Measurements from ENCODE around the gene ATXN1.

The ATXN1 gene

GRCh38 chr6:16374461-16375200 lies 386.6 kb downstream of the ATXN1 start:
- no peak overlapping the region for H3K4me3 ChIP-seq (ENCODE audit: control insufficient read depth, low read depth, low read length)
- DNase-seq (ENCODE audit: low read depth) = no peak
- TF ChIP-seq, protein P1, sequence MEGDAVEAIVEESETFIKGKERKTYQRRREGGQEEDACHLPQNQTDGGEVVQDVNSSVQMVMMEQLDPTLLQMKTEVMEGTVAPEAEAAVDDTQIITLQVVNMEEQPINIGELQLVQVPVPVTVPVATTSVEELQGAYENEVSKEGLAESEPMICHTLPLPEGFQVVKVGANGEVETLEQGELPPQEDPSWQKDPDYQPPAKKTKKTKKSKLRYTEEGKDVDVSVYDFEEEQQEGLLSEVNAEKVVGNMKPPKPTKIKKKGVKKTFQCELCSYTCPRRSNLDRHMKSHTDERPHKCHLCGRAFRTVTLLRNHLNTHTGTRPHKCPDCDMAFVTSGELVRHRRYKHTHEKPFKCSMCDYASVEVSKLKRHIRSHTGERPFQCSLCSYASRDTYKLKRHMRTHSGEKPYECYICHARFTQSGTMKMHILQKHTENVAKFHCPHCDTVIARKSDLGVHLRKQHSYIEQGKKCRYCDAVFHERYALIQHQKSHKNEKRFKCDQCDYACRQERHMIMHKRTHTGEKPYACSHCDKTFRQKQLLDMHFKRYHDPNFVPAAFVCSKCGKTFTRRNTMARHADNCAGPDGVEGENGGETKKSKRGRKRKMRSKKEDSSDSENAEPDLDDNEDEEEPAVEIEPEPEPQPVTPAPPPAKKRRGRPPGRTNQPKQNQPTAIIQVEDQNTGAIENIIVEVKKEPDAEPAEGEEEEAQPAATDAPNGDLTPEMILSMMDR (IDR thresholded peaks at IDR 0.05; ENCODE audit: control insufficient read depth, insufficient read depth, low read depth, low read length, missing control alignments) = no peak

DNA sequence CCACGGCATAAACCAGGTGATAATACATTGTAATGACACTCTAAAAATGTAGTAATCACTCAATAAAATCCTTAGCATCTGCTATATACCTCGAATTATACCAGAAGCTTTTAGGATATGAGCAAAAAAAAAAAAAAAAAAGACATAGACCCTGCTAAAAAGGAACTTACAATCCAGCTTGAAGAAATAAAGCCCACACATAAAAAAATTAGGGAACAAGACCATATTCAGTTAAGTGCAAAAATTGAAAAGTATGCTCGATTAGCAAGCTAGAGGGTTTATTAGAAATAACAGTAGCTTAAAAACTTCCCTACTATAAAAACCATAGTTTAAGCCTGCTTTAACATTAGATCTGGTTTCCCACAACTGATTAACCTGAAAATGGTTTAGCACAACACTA lies 387.2 kb downstream of the ATXN1 start:
- H3K4me3 ChIP-seq (ENCODE audit: control insufficient read depth, low read depth, low read length) = no peak overlapping the region
- no peak for DNase-seq (ENCODE audit: low read depth)
- TF ChIP-seq, protein P1 (IDR thresholded peaks at IDR 0.05; ENCODE audit: control insufficient read depth, insufficient read depth, low read depth, low read length, missing control alignments) = no peak

DNA sequence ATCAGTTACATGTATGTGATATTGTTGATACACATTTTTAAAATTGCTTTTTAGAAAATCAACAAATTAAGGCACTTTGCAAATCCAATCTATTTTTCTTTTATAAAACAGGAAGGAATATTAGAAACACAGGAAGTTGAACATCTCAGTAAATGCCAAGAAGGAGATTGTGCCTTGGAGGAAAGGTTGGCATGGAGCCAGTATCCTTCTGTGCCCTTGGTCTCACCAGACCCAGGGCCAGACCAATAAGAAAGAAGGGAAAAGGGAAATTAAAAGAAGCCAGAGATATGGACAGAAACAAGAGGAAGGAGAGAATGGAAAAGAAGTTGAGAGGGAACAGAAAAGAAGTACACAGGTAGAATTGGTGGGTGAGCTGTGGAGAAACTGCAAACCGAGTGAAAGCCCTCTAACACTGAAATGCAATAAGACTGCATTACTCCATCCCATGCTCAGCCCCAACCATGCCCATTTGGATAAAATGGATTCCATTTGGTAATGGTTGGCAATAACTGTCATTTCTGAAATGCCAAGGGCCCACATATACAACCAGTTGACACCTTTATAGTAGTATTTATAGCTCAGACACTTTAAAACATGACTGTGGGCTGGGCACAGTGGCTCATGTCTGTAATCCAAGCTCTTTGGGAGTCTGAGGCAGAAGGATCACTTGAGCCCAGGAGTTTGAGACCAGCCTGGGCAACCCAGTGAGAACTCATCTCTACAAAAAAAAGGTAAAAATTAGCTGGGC lies 389.1 kb downstream of the ATXN1 start:
- DNase-seq (ENCODE audit: low read depth) = no peak
- H3K4me3 ChIP-seq (ENCODE audit: control insufficient read depth, low read depth, low read length) = no peak overlapping the region
- TF ChIP-seq, protein P1 (IDR thresholded peaks at IDR 0.05; ENCODE audit: control insufficient read depth, insufficient read depth, low read depth, low read length, missing control alignments) = no peak

- TF ChIP-seq, protein P1 (IDR thresholded peaks at IDR 0.05; ENCODE audit: control insufficient read depth, insufficient read depth, low read depth, low read length, missing control alignments) = no peak
- no peak overlapping the region for H3K4me3 ChIP-seq (ENCODE audit: control insufficient read depth, low read depth, low read length)
- no peak for DNase-seq (ENCODE audit: low read depth)
These were observed 389.9 kb downstream of the ATXN1 start for GRCh38 chr6:16371401-16371800.

DNA sequence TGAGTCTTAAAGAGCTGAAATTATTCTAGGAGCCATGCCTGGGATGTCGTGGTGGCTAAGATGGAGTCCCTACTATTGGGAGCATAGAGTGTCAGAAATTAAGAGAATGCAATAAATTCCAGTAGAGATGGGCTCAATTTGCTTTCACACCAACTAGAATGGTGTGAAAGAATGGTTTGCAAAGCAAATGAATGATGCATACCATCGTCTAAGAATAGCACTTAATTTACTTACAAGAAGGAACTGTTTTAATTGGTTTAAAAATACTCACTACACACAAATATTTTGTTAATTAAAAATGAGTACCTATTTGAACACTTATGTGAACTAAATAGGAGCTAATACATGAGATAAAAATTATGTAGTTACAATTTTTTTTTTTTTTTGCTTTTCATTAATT lies 390.3 kb downstream of the ATXN1 start:
- no peak overlapping the region for H3K4me3 ChIP-seq (ENCODE audit: control insufficient read depth, low read depth, low read length)
- DNase-seq (ENCODE audit: low read depth) = no peak
- TF ChIP-seq, protein P1 (IDR thresholded peaks at IDR 0.05; ENCODE audit: control insufficient read depth, insufficient read depth, low read depth, low read length, missing control alignments) = no peak

- no peak overlapping the region for H3K4me3 ChIP-seq (ENCODE audit: control insufficient read depth, low read depth, low read length)
- no peak for DNase-seq (ENCODE audit: low read depth)
- TF ChIP-seq, protein P1 (IDR thresholded peaks at IDR 0.05; ENCODE audit: control insufficient read depth, insufficient read depth, low read depth, low read length, missing control alignments) = no peak
These were observed 391.3 kb downstream of the ATXN1 start for GRCh38 chr6:16369989-16370388.

Measured in AG09309 (cell line).